Natural killer cell (primary cell): ENCODE results near the gene PHACTR1. TPM values are rescaled to one million over a fixed set of nuclear protein-coding genes. Genes with fewer than 3 reads are reported as not detected.

Experiments
- ATAC-seq, 3 donors: fragments of 150-1000 bp in 2 of 3; fragments of 200-7000 bp in 1 of 3; cut with Tn5 transposase; 1 replicate in 1 of 3; 2 replicates in 2 of 3; pipeline ENCODE4 v1.10.0; 2021; ENCODE audit warnings: mild to moderate bottlenecking in 2 of 3, moderate library complexity in 2 of 3
- DNase-seq, 2 donors: peaks; one replicate each; pipeline versions ENCODE4 v3.0.0 to v3.0.0-alpha.2; 2013 to 2021; ENCODE audit warnings: mixed read lengths in 1 of 2
- H3K27ac ChIP-seq: one replicate; pipeline ENCODE4 v1.5.1; 2013; ENCODE audit warnings: mild to moderate bottlenecking, low read length
- H3K27me3 ChIP-seq: one replicate; pipeline ENCODE4 v1.6.1; 2013; ENCODE audit warnings: low read length; ENCODE audit not compliant: control insufficient read depth, insufficient read depth
- H3K36me3 ChIP-seq: one replicate; pipeline ENCODE4 v1.6.1; 2013; ENCODE audit warnings: low read length; ENCODE audit not compliant: control insufficient read depth, insufficient read depth
- H3K4me1 ChIP-seq: one replicate; pipeline ENCODE4 v1.6.1; 2013; ENCODE audit warnings: low read length; ENCODE audit not compliant: control insufficient read depth, insufficient read depth
- H3K4me3 ChIP-seq: one replicate; pipeline ENCODE4 v1.5.1; 2013; ENCODE audit warnings: low read length
- H3K9me3 ChIP-seq: one replicate; pipeline ENCODE4 v1.6.1; 2013; ENCODE audit warnings: low read length; ENCODE audit not compliant: control insufficient read depth, insufficient read depth
- H3K27ac Mint-ChIP-seq, 2 donors: one replicate each; pipeline ENCODE4 v1.8.0; 2022; ENCODE audit warnings: mild to moderate bottlenecking in 2 of 2, mixed read lengths in 2 of 2, moderate library complexity in 1 of 2
- H3K27me3 Mint-ChIP-seq, 2 donors: one replicate each; pipeline ENCODE4 v1.8.0; 2022; ENCODE audit warnings: low read depth in 2 of 2, mixed read lengths in 2 of 2
- H3K36me3 Mint-ChIP-seq: one replicate; pipeline ENCODE4 v1.8.0; 2022; ENCODE audit warnings: mixed read lengths
- H3K4me1 Mint-ChIP-seq, 2 donors: one replicate each; pipeline ENCODE4 v1.8.0; 2022; ENCODE audit warnings: mixed read lengths in 2 of 2
- H3K4me3 Mint-ChIP-seq: one replicate; pipeline ENCODE4 v1.8.0; 2022; ENCODE audit warnings: mild to moderate bottlenecking, moderate library complexity, mixed read lengths
- H3K9me3 Mint-ChIP-seq, 2 donors: one replicate each; pipeline ENCODE4 v1.8.0; 2022; ENCODE audit warnings: mixed read lengths in 2 of 2
- CTCF ChIP-seq: fragments of 200-600 bp; IDR thresholded peaks from one replicate; pipeline ENCODE4 v1.8.0; 2022; ENCODE audit warnings: antibody characterized with exemption
- WGBS: methylation state at CpG from one replicate; pipeline ENCODE4 v1.1.7; 2013; ENCODE audit warnings: missing lambda C conversion rate; ENCODE audit not compliant: insufficient coverage; 5-methylcytosine and 5-hydroxymethylcytosine counted together
- intact Hi-C: fragments of 100-400 bp; cut with micrococcal nuclease; formaldehyde crosslinking; loops from one replicate; pipeline ENCODE4 v1.14.2; 2022
- total RNA-seq, 4 donors: library from RNA; stranded (reverse); fragments of 120-200 nt in 1 of 4; gene quantifications; one replicate each; pipeline versions ENCODE4 v1.2.3 to v1.2.4, GENCODE V29; 2013 to 2022

PHACTR1 gene
- total RNA-seq, 3 donors from 2014 or later (not counting 1 experiment from before 2014, with no cell fraction given): 5.2 to 19.0 (median 5.4) TPM

GRCh38 chr6:12779772-12780171 is 63.2 kb downstream of the PHACTR1 start:
- Mint-ChIP-seq H3K27ac (no peak overlapping the region), H3K36me3 (no peaks in the 10 kb centered on the region), H3K4me3 (no peak overlapping the region), H3K27me3 (peaks cover 2 to 14% of the 10 kb centered on the region in 2 donors), H3K9me3 (no peaks in the 10 kb centered on the region), H3K4me1 (no peaks in the 10 kb centered on the region)
- DNase-seq (no peak), ATAC-seq (no peak)
- intact Hi-C loops: no loop called here
- Histone ChIP-seq H3K27me3 (no peaks in the 10 kb centered on the region), H3K4me3 (no peak overlapping the region), H3K4me1 (no peaks in the 10 kb centered on the region), H3K27ac (no peak overlapping the region), H3K9me3 (no peaks in the 10 kb centered on the region), H3K36me3 (no peaks in the 10 kb centered on the region)
- TF ChIP-seq CTCF: no peak
- 100% methylated on average over 1 of the region's 2 CpGs for WGBS

GRCh38 chr6:12782136-12782535 is 65.6 kb downstream of the PHACTR1 start:
- Histone ChIP-seq H3K9me3 (no peaks in the 10 kb centered on the region), H3K36me3 (no peaks in the 10 kb centered on the region), H3K4me3 (no peak overlapping the region), H3K27ac (no peak overlapping the region), H3K4me1 (no peaks in the 10 kb centered on the region), H3K27me3 (no peaks in the 10 kb centered on the region)
- intact Hi-C loops: no loop called here
- Mint-ChIP-seq H3K36me3 (no peaks in the 10 kb centered on the region), H3K4me1 (no peaks in the 10 kb centered on the region), H3K9me3 (no peaks in the 10 kb centered on the region), H3K27ac (no peak overlapping the region), H3K4me3 (no peak overlapping the region), H3K27me3 (peaks cover 2 to 14% of the 10 kb centered on the region in 2 donors)
- 85% methylated on average over 5 of the region's 5 CpGs for WGBS
- DNase-seq (no peak), ATAC-seq (no peak)
- TF ChIP-seq CTCF: no peak

GRCh38 chr6:12785301-12785700 is 68.7 kb downstream of the PHACTR1 start:
- no peaks in the 10 kb centered on the region for H3K36me3 Mint-ChIP-seq
- Histone ChIP-seq H3K9me3 (no peaks in the 10 kb centered on the region), H3K36me3 (no peaks in the 10 kb centered on the region), H3K27me3 (no peaks in the 10 kb centered on the region), H3K27ac (no peak overlapping the region), H3K4me1 (no peaks in the 10 kb centered on the region), H3K4me3 (no peak overlapping the region)
- no peak for ATAC-seq
- TF ChIP-seq CTCF: no peak
- H3K4me1 Mint-ChIP-seq: no peaks in the 10 kb centered on the region
- DNase-seq: no peak
- no peak overlapping the region for H3K4me3 Mint-ChIP-seq
- peaks cover 5 to 14% of the 10 kb centered on the region in 2 donors for H3K27me3 Mint-ChIP-seq
- WGBS: 93% methylated on average over 5 of the region's 5 CpGs
- intact Hi-C loops: no loop called here
- no peak overlapping the region for H3K27ac Mint-ChIP-seq
- H3K9me3 Mint-ChIP-seq: no peaks in the 10 kb centered on the region

GRCh38 chr6:12785921-12786320 is 69.4 kb downstream of the PHACTR1 start:
- H3K4me3 ChIP-seq: no peak overlapping the region
- no peak for TF ChIP-seq CTCF
- 83% methylated on average over 1 of the region's 4 CpGs for WGBS
- H3K4me1 ChIP-seq: no peaks in the 10 kb centered on the region
- no peak for ATAC-seq
- no peaks in the 10 kb centered on the region for H3K27me3 ChIP-seq
- H3K9me3 ChIP-seq: no peaks in the 10 kb centered on the region
- intact Hi-C loops: no loop called here
- no peaks in the 10 kb centered on the region for H3K36me3 Mint-ChIP-seq
- H3K36me3 ChIP-seq: no peaks in the 10 kb centered on the region
- H3K27ac Mint-ChIP-seq: no peak overlapping the region
- H3K4me3 Mint-ChIP-seq: no peak overlapping the region
- no peak overlapping the region for H3K27ac ChIP-seq
- H3K27me3 Mint-ChIP-seq: peaks cover 5 to 14% of the 10 kb centered on the region in 2 donors
- H3K4me1 Mint-ChIP-seq: no peaks in the 10 kb centered on the region
- no peaks in the 10 kb centered on the region for H3K9me3 Mint-ChIP-seq
- DNase-seq: no peak
